ENCODE measurements around the gene PKD1L1.
"Not testable (repeated sequence)": the region's sequence is repeated elsewhere in the genome, so short reads cannot be mapped to it uniquely, and the experiment has no call there.

The PKD1L1 gene

GRCh38 chr7:47793186-47793585 is 155.1 kb downstream of the PKD1L1 start:
- not testable (repeated sequence) for H3K27me3 Mint-ChIP-seq (ENCODE audit: low read depth); H3K27ac Mint-ChIP-seq

GRCh38 chr7:47792521-47793121 is 155.6 kb downstream of the PKD1L1 start:
- Mint-ChIP-seq H3K4me3 (no peak overlapping the region), H3K27me3 (ENCODE audit: low read depth) (peaks cover 2% of the 10 kb centered on the region), H3K9me3 (no peaks in the 10 kb centered on the region), H3K27ac (no peak overlapping the region), H3K4me1 (ENCODE audit: low read depth) (no peaks in the 10 kb centered on the region), H3K36me3 (ENCODE audit: low read depth) (no peaks in the 10 kb centered on the region)
- DNase-seq (ENCODE audit: low spot score), result no peak

More at GRCh38 chr7:47793186-47793585, 155.1 kb downstream of the PKD1L1 start:
- DNase-seq (ENCODE audit: low spot score); H3K4me1 Mint-ChIP-seq (ENCODE audit: low read depth); H3K9me3 Mint-ChIP-seq; H3K4me3 Mint-ChIP-seq; H3K36me3 Mint-ChIP-seq (ENCODE audit: low read depth): not testable (repeated sequence)

GRCh38 chr7:47791682-47792081 is 156.6 kb downstream of the PKD1L1 start:
- peaks cover 2% of the 10 kb centered on the region for H3K27me3 Mint-ChIP-seq (ENCODE audit: low read depth)
- no peak for DNase-seq (ENCODE audit: low spot score)
- H3K9me3 Mint-ChIP-seq, result no peaks in the 10 kb centered on the region
- no peaks in the 10 kb centered on the region for H3K36me3 Mint-ChIP-seq (ENCODE audit: low read depth)
- no peak overlapping the region for H3K27ac Mint-ChIP-seq
- H3K4me3 Mint-ChIP-seq, result no peak overlapping the region
- H3K4me1 Mint-ChIP-seq (ENCODE audit: low read depth), result no peaks in the 10 kb centered on the region

DNA sequence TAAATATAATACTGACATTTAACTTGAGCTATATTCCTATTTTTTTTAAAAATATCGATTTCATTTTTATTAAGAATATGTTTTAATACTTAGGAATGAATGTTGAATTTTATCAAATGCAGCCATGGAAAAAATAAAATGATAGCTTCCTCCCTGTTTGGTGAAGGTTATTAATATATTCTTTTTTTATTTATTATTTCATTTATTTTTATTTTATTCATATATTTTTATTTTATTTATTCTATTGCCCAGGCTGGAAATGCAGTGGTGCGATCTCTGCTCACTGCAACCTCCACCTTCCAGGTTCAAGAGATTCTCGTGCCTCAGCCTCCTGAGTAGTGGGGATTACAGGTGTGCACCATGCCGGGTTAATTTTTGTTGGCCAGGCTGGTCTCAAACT is 160.2 kb downstream of the PKD1L1 start:
- Mint-ChIP-seq H3K9me3 (no peaks in the 10 kb centered on the region), H3K27ac (no peak overlapping the region), H3K36me3 (ENCODE audit: low read depth) (no peaks in the 10 kb centered on the region)

GRCh38 chr7:47787249-47788069 is 160.8 kb downstream of the PKD1L1 start:
- no peak for DNase-seq (ENCODE audit: low spot score)
- no peak overlapping the region for H3K27ac Mint-ChIP-seq
- H3K27me3 Mint-ChIP-seq (ENCODE audit: low read depth), result peaks cover 2% of the 10 kb centered on the region
- H3K9me3 Mint-ChIP-seq, result no peaks in the 10 kb centered on the region
- no peak overlapping the region for H3K4me3 Mint-ChIP-seq
- no peaks in the 10 kb centered on the region for H3K36me3 Mint-ChIP-seq (ENCODE audit: low read depth)
- H3K4me1 Mint-ChIP-seq (ENCODE audit: low read depth), result no peaks in the 10 kb centered on the region

More for the DNA sequence above, 160.2 kb downstream of the PKD1L1 start:
- H3K4me1 Mint-ChIP-seq (ENCODE audit: low read depth), result no peaks in the 10 kb centered on the region
- no peak overlapping the region for H3K4me3 Mint-ChIP-seq
- H3K27me3 Mint-ChIP-seq (ENCODE audit: low read depth), result peaks cover 2% of the 10 kb centered on the region
- no peak for DNase-seq (ENCODE audit: low spot score)

- Mint-ChIP-seq H3K27me3 (ENCODE audit: low read depth) (peaks cover 2% of the 10 kb centered on the region), H3K9me3 (no peaks in the 10 kb centered on the region), H3K4me3 (no peak overlapping the region), H3K27ac (no peak overlapping the region), H3K36me3 (ENCODE audit: low read depth) (no peaks in the 10 kb centered on the region), H3K4me1 (ENCODE audit: low read depth) (no peaks in the 10 kb centered on the region)
- no peak for DNase-seq (ENCODE audit: low spot score)
These were observed 161.6 kb downstream of the PKD1L1 start for GRCh38 chr7:47786557-47787248.

- Mint-ChIP-seq H3K4me1 (ENCODE audit: low read depth) (no peaks in the 10 kb centered on the region), H3K36me3 (ENCODE audit: low read depth) (no peaks in the 10 kb centered on the region), H3K4me3 (no peak overlapping the region), H3K27me3 (ENCODE audit: low read depth) (peaks cover 3% of the 10 kb centered on the region), H3K9me3 (no peaks in the 10 kb centered on the region), H3K27ac (no peak overlapping the region)
- no peak for DNase-seq (ENCODE audit: low spot score)
These were observed 162.2 kb downstream of the PKD1L1 start for GRCh38 chr7:47785923-47786556.

GRCh38 chr7:47783456-47784223 is 164.6 kb downstream of the PKD1L1 start:
- H3K9me3 Mint-ChIP-seq, result no peaks in the 10 kb centered on the region
- no peaks in the 10 kb centered on the region for H3K4me1 Mint-ChIP-seq (ENCODE audit: low read depth)
- no peak for DNase-seq (ENCODE audit: low spot score)
- no peak overlapping the region for H3K27ac Mint-ChIP-seq
- H3K27me3 Mint-ChIP-seq (ENCODE audit: low read depth), result peaks cover 3% of the 10 kb centered on the region
- no peaks in the 10 kb centered on the region for H3K36me3 Mint-ChIP-seq (ENCODE audit: low read depth)
- H3K4me3 Mint-ChIP-seq, result no peak overlapping the region

GRCh38 chr7:47782792-47783191 is 165.5 kb downstream of the PKD1L1 start:
- Mint-ChIP-seq H3K27me3 (ENCODE audit: low read depth) (peaks cover 3% of the 10 kb centered on the region), H3K36me3 (ENCODE audit: low read depth) (no peaks in the 10 kb centered on the region), H3K4me3 (no peak overlapping the region), H3K9me3 (no peaks in the 10 kb centered on the region), H3K4me1 (ENCODE audit: low read depth) (no peaks in the 10 kb centered on the region), H3K27ac (no peak overlapping the region)
- DNase-seq (ENCODE audit: low spot score), result no peak

DNA sequence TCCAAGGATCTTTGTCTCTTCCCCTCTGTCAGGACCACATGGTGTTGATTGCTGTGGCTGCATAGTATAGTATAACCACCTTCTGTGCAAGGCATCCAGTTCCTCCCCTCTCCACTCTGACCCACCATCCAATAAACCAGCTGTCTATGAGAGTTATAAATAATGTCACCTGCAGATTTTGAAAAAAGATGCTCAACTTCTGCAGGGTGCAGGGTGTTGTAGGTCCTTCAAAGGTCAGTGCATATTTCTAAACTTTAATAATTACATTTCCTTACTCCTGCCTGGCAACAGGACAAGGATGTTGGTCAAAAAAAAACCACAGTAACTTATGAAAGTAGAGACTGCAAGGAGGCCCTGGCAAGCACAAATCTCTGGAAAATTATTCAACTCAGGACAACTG is 166.2 kb downstream of the PKD1L1 start:
- H3K27ac Mint-ChIP-seq, result no peak overlapping the region
- peaks cover 3% of the 10 kb centered on the region for H3K27me3 Mint-ChIP-seq (ENCODE audit: low read depth)
- no peak for DNase-seq (ENCODE audit: low spot score)
- no peaks in the 10 kb centered on the region for H3K36me3 Mint-ChIP-seq (ENCODE audit: low read depth)
- no peaks in the 10 kb centered on the region for H3K9me3 Mint-ChIP-seq
- H3K4me3 Mint-ChIP-seq, result no peak overlapping the region
- H3K4me1 Mint-ChIP-seq (ENCODE audit: low read depth), result no peaks in the 10 kb centered on the region

- H3K9me3 Mint-ChIP-seq, result no peaks in the 10 kb centered on the region
- no peaks in the 10 kb centered on the region for H3K36me3 Mint-ChIP-seq (ENCODE audit: low read depth)
- peaks cover 3% of the 10 kb centered on the region for H3K27me3 Mint-ChIP-seq (ENCODE audit: low read depth)
- no peaks in the 10 kb centered on the region for H3K4me1 Mint-ChIP-seq (ENCODE audit: low read depth)
- no peak overlapping the region for H3K27ac Mint-ChIP-seq
- DNase-seq (ENCODE audit: low spot score), result no peak
- no peak overlapping the region for H3K4me3 Mint-ChIP-seq
These were observed 167.7 kb downstream of the PKD1L1 start for GRCh38 chr7:47780555-47780954.

GRCh38 chr7:47779341-47779771 is 168.9 kb downstream of the PKD1L1 start:
- no peak overlapping the region for H3K27ac Mint-ChIP-seq

DNA sequence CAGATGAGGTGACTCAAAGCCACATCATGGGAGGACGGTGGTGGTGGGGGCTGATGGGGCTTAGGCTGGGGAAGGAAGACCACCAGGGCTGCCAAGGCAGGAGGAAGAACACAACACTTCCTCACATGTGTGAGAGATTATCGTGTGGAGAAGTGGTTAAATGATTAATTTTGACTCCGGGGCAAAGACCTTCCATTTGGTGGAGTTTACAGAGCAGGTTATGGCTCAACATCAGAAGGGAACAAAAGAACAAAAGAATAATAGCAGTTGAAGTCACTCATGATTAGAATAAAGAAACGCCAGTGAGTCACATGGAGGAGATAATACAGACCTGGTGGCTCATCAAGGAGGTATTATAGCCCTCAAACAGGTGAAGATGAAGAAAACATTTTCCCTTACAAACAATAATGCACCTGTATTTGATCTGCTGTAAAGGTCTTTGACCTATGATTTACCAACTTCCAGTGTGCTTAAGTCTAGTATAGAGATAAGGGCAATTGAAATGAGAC is 170.1 kb downstream of the PKD1L1 start:
- Mint-ChIP-seq H3K4me1 (ENCODE audit: low read depth) (no peaks in the 10 kb centered on the region), H3K36me3 (ENCODE audit: low read depth) (no peaks in the 10 kb centered on the region), H3K27me3 (ENCODE audit: low read depth) (peaks cover 3% of the 10 kb centered on the region), H3K9me3 (no peaks in the 10 kb centered on the region), H3K4me3 (no peak overlapping the region), H3K27ac (no peak overlapping the region)
- no peak for DNase-seq (ENCODE audit: low spot score)

More at GRCh38 chr7:47779341-47779771, 168.9 kb downstream of the PKD1L1 start:
- DNase-seq (ENCODE audit: low spot score), result no peak
- peaks cover 3% of the 10 kb centered on the region for H3K27me3 Mint-ChIP-seq (ENCODE audit: low read depth)
- no peak overlapping the region for H3K4me3 Mint-ChIP-seq
- no peaks in the 10 kb centered on the region for H3K36me3 Mint-ChIP-seq (ENCODE audit: low read depth)
- no peaks in the 10 kb centered on the region for H3K9me3 Mint-ChIP-seq
- H3K4me1 Mint-ChIP-seq (ENCODE audit: low read depth), result no peaks in the 10 kb centered on the region

Data from T-helper 2 cell treated with Interferon-gamma antibody and Interleukin-4, amounts not matched to agents 5 μg/mL and 100 μg/mL, for 36 hours (primary cell).